Inflammatory macrophage treated with lipopolysaccharide for 4 hours (primary cell): ENCODE data around the gene TOMM34.

ENCODE experiments used
- DNase-seq: peaks from one replicate; pipeline ENCODE4 v3.0.0-alpha.2; 2020

TOMM34 gene

GRCh38 chr20:44960103-44960852 lies at the start of gene TOMM34:
TOMM34 (minus strand) TSS chr20:44960397; CDS start chr20:44960333, 64 bp downstream.
- peak; percentile 90 for DNase-seq

- DNase-seq, result no peak
These were observed 48.4 kb upstream of the TOMM34 start for GRCh38 chr20:45008521-45009049.

GRCh38 chr20:44997668-44998067 lies 37.5 kb upstream of the TOMM34 start:
- no peak for DNase-seq

GRCh38 chr20:44997171-44997570 lies 37.0 kb upstream of the TOMM34 start:
- no peak for DNase-seq

GRCh38 chr20:44993343-44993742 lies 33.1 kb upstream of the TOMM34 start:
- peak; percentile 54 for DNase-seq

- peak; percentile 49 for DNase-seq
These were observed 30.8 kb upstream of the TOMM34 start for GRCh38 chr20:44990957-44991356.

GRCh38 chr20:44990425-44990824 lies 30.2 kb upstream of the TOMM34 start:
- DNase-seq, result peak; percentile 67

GRCh38 chr20:44988631-44989171 lies 28.5 kb upstream of the TOMM34 start:
- DNase-seq, result no peak

GRCh38 chr20:44983093-44983674 lies 23.0 kb upstream of the TOMM34 start:
- DNase-seq, result no peak

- DNase-seq, result no peak
These were observed 21.7 kb upstream of the TOMM34 start for GRCh38 chr20:44981736-44982406.

GRCh38 chr20:44979090-44979621 lies 19.0 kb upstream of the TOMM34 start:
- DNase-seq, result peak; percentile 92

GRCh38 chr20:44976698-44977097 lies 16.5 kb upstream of the TOMM34 start:
- no peak for DNase-seq

- DNase-seq, result no peak
These were observed 12.9 kb upstream of the TOMM34 start for GRCh38 chr20:44973053-44973452.

- DNase-seq, result peak; percentile 80
These were observed 10.1 kb upstream of the TOMM34 start for GRCh38 chr20:44970243-44970757.

GRCh38 chr20:44969300-44969894 lies 9.2 kb upstream of the TOMM34 start:
- DNase-seq, result peak; percentile 53

GRCh38 chr20:44967207-44967807 lies 7.1 kb upstream of the TOMM34 start:
- DNase-seq, result peak; percentile 77

- peak; percentile 97 for DNase-seq
These were observed 6.1 kb upstream of the TOMM34 start, which contains the start of gene STK4 for GRCh38 chr20:44966030-44966961. STK4 (plus strand) TSS chr20:44966512; CDS start chr20:44966569, 57 bp downstream.

GRCh38 chr20:44965651-44966029 lies 5.4 kb upstream of the TOMM34 start:
- no peak for DNase-seq

- DNase-seq, result no peak
These were observed 3.4 kb upstream of the TOMM34 start for GRCh38 chr20:44963325-44964215.

- DNase-seq, result peak; percentile 11
These were observed 2.3 kb upstream of the TOMM34 start for GRCh38 chr20:44962483-44962882.
